PFSK-1 (cell line): ENCODE results near the gene RAET1E.

ENCODE experiments used
- FOXP2 ChIP-seq: optimal IDR thresholded peaks from 2 replicates; pipeline ENCODE3; 2011; ENCODE audit warnings: borderline replicate concordance, control low read depth, inconsistent platforms; ENCODE audit not compliant: insufficient read depth; ENCODE audit errors: extremely low read length, extremely low read depth
- POLR2AphosphoS5 ChIP-seq: IDR thresholded peaks from 2 replicates; pipeline ENCODE4 v1.6.1; 2012; ENCODE audit warnings: low read depth, mild to moderate bottlenecking, control low read depth, low read length, moderate library complexity
- REST ChIP-seq, 2 experiments: IDR thresholded peaks; 2 replicates each; pipeline versions ENCODE4 v1.6.1 to v1.8.0; 2011 to 2012; ENCODE audit warnings: low read depth in 2 of 2, low read length in 2 of 2, control low read depth in 1 of 2, inconsistent platforms in 1 of 2, mild to moderate bottlenecking in 1 of 2, moderate library complexity in 1 of 2; ENCODE audit not compliant: insufficient read depth in 1 of 2
- SIN3A ChIP-seq: IDR thresholded peaks from 2 replicates; pipeline ENCODE4 v1.6.1; 2012; ENCODE audit warnings: mild to moderate bottlenecking, low read length, moderate library complexity, borderline replicate concordance; ENCODE audit not compliant: insufficient read depth
- TAF1 ChIP-seq: IDR thresholded peaks from 2 replicates; pipeline ENCODE4 v1.6.1; 2012; ENCODE audit warnings: low read length, control low read depth, borderline replicate concordance; ENCODE audit not compliant: insufficient read depth

The RAET1E gene

DNA sequence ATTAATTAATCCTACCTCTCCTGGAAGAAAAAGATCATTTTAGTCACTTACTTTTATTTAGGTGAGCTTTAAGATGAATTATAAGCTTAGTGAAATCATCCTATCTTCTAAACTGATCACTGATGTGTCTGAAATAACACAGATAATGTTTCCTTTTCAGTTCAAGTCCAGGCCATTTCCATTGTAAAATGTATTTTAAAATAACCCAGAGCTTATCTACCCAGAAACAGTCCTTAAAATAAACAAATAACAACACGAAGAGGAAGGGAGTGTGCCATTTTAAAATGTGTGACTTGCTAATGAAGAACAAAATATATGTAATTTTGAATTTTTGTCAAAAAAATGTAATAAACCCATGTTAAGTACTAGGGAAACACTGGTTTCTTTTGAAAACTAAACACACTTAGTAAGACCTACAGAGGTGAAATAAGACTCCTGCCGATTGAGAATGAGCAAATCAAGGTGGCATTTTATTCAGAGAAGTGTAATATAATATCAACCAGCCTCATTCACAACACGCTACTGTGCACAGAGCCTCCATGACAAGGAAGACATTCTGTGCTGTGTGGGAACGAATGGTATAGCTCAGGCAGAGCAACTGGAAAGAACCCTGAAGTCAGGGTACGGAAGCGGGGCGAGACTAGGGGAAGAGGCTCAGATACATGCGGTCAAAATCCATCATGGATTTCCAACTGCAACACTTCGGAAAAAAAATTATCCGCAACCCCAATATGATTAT, 41.5 kb downstream of the RAET1E start:
- no peak for TF ChIP-seq SIN3A
- TF ChIP-seq FOXP2, result no peak
- TF ChIP-seq REST (IDR thresholded peaks at IDR 0.05; ENCODE audit: insufficient read depth in 1 of 2, low read depth in 2 of 2, low read length in 2 of 2), result no peak
- TF ChIP-seq POLR2AphosphoS5, result no peak
- no peak for TF ChIP-seq TAF1

DNA sequence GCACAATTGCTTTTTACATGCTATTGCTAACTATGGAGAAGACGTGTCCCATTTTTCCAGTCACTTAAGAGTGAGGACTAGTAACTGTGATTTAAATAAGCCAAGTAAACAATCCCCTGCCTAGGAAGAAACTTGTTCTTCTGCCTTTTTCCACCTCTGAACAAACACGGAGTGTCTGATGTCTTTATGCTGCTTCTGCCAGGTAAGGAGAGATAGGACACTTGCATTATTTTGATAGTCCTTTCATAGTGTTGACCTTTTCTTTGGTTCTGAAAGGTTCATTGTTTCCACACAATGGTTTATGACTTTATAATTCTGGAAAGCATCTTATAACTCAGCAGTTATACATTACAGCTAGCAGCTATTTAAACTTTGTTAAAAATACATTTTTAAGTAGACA, 42.2 kb downstream of the RAET1E start:
- TF ChIP-seq SIN3A, result no peak

DNA sequence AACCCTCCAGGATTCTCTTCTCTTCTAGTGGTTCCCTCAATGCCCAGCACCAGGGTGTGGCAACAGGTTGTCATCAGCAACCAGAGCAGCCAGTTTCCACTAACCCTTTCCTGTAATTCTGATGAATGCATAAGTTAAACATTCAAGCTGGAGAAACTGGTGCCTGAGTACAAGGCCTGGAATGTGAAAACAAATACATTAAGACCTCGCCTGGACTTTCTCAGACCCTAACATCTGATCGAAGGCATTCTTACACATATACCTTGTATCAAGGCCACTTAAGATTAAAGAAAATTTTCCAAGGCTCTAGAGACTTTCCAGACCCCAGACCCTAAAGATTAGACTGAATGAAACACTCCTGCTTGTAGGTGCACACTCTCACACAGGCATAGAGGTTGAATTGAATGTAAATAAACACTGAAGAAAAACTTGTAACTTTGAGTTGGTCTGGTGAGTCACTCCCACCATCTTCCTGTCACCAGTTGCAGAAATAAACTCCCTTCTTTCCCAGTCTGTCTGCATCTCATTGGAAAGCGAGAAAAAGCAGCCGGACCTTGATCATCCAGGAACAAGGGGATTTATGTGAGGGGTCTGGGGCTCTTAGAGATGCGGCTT, 42.8 kb downstream of the RAET1E start:
- TF ChIP-seq REST (IDR thresholded peaks at IDR 0.05; ENCODE audit: insufficient read depth in 1 of 2, low read depth in 2 of 2, low read length in 2 of 2) (no peak), FOXP2 (no peak), TAF1 (no peak), SIN3A (no peak), POLR2AphosphoS5 (no peak)

DNA sequence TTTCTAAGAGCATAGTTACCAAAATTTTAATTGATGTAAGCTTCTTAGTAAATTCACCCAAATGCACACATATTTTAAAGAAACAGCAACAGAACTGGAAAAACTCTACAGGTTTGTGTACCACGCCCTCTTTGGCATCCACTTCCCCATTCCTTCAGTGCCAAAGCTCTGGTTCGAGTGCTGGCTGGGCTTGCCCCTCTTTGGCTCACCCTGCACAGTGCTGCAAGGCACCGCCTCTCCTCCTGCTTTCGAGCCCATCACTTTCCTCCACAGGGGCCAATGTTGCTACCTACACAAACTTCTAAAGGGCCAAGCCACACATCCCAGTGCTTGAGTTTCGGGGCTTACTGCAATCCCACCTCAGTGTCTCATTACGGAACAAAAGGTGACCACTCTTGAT, 43.4 kb downstream of the RAET1E start:
- TF ChIP-seq FOXP2, result no peak

GRCh38 chr6:149852881-149853280, 45.0 kb downstream of the RAET1E start:
- TF ChIP-seq TAF1 (no peak), FOXP2 (no peak), POLR2AphosphoS5 (no peak), REST (IDR thresholded peaks at IDR 0.05; ENCODE audit: insufficient read depth in 1 of 2, low read depth in 2 of 2, low read length in 2 of 2) (no peak), SIN3A (no peak)

DNA sequence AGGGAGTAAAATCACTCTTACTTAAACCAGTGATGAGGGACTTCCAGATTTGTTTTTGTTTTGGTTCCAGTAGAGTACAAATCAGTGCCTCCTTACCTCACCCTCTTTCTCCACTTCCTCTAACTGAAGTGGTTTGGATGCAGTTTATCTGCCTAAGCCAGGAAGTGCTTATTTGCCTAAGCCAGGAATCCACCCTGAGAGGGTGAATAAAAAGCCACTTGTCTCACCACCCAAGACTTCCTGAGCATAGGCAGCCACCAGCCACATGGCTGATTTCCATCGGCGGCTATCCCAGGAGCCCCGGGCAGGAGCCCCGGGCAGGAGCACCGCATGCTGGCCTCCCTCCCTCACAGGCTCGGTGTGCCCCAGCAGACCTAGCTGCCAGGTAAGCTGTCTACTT, 45.7 kb downstream of the RAET1E start:
- TF ChIP-seq REST (IDR thresholded peaks at IDR 0.05; ENCODE audit: insufficient read depth in 1 of 2, low read depth in 2 of 2, low read length in 2 of 2) (no peak), FOXP2 (no peak), SIN3A (0 out of 2 replicates have a peak, but pooled peaks have one; percentile 78), POLR2AphosphoS5 (peak; percentile 59; the same call in 1 of the 2 replicates), TAF1 (no peak)
